Activated CD8-positive, alpha-beta memory T cell treated with anti-CD3 and anti-CD28 coated beads for 1 hour (primary cell): ENCODE measurements around the gene SNX20.

Source experiments
- DNase-seq, 2 donors: peaks; one replicate each; pipeline ENCODE4 v3.0.0-alpha.2; 2020; ENCODE audit warnings: low read depth in 1 of 2; ENCODE audit errors: extremely low read depth in 1 of 2

The SNX20 gene

DNA sequence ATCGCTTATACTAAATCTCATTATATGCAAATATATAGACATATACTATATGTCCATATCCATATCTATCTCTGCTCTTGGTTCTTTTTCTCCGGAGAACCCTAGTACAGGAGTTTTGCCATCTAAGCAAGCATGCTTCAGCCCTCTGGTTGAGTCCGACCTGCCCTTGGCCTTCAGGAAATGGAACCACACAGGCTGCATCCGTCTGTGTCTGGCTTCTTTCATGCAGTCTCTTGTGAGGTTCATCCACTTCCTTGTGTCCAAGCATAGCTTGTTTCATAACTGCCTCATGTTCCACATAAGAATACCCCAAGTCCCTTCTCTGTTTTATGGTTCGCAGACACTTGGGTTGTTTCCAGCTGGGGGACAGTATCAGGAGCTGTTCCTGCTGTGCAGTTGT is 16.8 kb downstream of the SNX20 start:
- no peak for DNase-seq

DNA sequence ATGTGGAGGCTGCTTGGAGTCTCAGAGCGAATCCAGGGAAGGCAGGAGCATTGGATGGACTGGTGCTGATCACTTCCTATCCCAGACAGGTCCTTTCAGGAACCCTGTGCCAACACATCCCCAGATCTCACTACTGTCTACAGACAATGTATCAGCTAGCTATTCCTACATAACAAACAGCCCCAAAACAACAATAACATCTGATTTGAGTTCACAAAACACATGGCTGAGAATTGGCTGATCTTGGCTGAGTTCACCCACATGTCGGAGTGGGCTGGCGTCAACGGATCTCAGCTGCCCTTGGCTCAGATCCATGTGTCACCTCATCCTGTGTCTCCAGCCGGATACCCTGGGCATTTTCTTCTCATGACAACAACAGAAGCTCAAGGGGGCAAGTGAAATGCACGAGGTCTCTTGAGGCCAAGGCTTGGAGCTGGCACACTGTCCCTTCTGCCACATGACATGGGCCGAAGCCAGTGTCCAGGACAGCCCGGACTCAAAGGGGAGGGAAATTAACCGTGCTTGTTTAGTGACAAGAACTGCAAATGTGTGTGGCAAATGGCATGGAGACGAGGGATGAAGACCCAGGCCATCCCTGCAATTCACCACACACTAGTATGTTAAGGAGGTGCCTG is 18.7 kb downstream of the SNX20 start:
- DNase-seq = no peak

DNA sequence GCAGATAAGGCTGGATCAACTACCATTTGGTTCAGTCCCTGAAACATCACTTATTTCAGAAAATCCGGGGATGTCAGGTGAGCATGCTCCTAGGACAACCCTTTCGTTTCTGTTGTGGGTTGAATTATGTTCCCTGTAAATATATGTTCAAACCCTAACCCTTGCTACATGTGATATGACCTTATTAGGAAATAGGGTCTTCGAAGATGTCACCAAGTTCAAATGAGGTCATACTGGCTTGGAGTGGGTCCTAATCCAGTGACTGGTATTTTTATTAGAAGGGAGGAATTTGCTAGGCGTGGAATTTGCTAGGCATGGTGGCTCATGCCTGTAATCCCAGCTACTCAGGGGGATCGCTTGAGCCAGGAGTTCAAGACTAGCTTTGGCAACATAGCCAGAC is 21.3 kb downstream of the SNX20 start:
- DNase-seq = no peak

DNA sequence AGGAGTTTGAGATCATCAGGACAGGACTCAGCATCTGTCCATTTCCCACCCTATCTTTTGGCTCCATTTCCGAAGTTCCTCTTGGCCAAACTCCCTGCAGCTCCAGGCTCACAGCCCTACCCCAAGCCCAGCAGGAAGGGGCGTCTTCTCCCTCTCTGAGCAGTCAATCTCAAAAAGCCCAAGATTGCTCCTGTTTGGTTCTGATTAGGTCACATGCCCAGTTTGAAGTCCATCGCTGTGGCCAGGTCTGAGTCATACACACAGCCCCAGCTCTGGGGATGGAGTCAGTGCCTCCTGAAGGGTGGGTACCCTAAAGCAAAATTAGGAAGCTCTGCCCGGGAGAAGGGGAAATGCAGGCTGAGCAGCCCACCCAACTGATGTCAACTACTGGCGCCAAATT is 23.9 kb downstream of the SNX20 start:
- DNase-seq = no peak

DNA sequence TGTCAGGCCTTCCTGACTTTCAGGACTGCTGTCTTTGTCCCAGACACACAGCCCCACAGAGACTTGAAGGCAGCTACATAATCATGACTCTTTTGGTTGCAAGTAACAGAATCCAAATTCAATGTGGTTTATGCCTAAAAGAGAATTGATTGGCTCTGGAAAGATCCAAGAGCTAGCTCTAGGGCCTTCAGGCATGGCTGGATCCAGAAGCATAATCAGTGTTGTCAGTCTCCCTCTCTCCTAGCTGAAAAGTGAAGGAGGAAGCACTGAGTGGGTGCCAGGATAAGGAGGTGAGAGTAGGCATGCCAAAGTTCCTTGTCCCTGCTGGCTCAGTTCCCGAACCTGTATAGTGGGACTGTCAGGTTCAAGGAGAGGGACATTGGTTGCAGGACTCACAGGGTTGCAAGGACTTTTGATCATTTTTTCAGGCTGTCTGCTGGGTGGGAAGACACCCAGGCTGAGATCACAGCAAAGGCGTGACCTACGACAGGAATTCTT is 25.5 kb downstream of the SNX20 start:
- no peak for DNase-seq

DNA sequence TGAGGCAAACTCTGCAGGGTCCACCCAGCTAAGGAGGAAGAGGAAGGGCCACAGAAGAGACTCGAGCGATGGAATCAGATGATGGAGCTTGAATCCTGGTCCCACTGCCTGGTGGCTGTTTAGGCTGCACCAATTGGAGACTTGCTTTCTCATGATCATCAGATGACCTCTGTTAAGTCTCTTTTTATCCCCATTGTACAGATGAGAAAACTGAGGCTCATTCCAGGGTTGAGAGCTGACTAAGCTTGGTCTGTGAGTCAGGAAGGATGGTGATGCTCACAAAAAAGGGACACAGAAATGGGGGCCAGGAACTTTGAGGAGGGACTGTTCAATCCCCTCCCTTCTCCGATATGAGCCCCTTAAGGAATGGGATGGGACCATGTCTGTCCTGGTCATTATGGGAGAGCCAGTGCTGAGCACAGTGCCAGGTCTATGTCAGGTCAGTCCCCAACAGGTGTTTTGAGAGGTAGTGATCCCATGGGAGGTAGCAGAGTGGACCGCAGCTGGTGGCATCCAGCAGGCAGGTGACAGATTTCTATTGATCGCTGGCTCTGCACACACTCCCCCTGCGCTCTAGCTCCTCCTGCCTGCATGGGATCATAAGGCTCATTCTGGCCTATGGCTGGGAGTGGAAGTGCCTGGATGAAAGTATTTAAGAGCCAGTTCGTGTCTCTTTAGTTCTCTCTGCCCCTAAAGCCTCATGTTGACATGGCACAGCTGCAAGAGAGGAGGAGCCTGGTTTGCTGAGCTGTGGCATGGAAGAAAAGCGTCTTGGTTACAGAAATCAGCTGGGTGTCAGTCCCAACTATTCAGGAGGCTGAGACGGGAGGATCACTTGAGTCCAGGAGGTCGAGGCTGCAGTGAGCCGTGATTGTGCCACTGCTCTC is 27.2 kb downstream of the SNX20 start:
- no peak for DNase-seq

DNA sequence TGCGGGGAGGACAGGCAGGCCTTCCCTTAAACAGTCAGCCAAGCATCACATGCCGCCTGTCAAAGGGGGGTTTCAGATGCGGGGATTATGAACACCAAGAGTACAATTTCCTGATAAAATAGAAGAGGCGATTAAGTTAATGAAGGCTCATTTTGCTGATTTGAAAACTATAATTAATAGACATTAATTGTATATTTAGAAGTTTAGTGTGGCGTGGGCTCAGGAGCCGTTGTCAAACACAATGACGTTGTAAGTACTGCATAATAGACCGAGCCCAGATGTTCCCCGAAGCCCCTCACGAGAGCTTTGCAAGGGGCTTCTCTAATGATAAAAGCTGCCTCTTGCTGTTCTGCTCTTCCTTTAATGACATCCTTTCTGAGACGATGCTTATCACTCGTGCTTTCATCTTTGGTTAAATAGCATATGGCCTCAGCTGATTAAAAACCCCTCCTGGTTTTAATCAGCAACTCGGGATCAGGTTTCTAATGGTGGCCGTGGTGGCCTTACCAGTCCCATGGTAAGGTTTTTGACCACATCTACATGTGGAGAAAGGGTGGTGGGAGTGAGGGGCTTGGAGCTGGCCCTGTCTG is 28.2 kb downstream of the SNX20 start:
- no peak for DNase-seq

DNA sequence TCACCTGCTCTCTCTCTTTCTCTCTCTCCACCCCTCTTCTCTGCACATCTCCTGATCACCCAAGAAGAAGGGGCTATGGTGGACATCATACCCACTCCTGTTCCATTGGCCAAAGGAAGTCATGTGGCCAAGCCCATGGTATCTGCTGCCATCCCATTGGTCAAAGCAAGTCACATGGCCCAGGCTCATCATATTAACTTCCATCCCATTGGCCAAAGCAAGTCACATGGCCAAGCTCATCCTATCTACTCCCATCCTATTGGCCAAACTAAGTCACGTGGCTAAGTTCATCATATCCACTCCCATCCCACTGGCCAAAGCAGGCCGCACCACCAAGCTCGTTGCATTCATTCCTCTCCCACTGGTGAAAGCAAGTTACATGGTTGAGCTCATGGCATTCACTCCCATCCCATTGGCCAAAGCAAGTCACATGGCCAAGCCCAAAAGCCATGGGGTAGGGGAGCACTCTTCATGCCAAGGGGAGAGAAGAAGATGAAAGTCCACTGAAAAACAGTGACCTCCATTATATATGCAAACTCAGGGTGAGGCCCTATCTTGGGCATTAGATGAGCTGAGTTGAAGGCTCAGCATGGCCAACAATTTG is 29.2 kb downstream of the SNX20 start:
- no peak for DNase-seq

DNA sequence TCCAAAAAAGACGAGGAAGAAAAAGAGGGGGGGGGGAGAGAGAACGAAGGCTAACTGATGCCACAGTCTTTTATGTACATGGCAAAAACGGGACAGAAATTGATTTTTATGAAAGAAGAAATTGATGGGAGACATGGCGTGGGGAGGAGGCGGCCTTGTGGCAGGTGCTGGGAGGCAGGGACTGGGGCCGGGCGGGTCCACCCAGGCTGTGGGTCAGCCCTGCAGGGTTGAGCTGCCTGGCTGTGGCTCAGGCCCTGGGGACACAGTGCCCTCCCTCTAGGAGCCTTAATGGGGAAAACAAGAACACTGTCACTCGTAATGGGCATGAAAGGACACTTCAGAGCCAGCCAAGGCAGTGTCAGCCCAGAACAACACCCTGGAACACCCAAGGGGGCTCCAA is 34.8 kb downstream of the SNX20 start:
- DNase-seq = no peak

DNA sequence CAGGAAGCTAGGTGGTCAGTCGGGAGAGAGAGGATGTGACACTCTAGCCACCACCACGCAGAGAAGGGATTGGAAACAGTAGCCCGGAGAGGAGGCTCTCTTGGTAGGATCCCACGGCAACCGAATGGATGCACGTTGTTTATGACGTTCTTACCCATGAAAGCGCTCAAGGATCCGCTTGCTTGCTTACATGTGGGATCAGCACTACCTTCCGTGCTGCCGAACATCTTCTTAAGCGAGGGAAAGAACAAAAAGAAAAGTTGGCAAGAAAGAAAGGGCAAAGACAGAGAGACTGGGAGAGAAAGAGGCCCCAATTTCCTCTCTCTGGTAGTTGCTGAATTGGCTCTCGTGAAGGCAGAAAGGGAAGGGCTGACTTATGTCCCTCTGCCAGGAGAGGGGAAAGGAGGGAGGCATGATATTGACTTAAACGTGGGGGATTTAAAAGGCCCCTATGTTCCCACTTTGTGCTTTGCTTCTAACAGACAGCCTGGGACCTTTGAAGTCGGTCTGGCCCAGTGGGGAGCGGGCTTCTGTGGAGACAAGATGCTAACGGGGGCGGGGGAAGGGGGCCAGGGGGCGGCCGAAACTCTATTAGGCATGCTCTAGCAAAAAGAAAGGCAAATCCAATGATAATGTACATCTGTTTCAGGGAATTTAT is 35.4 kb downstream of the SNX20 start:
- no peak for DNase-seq

DNA sequence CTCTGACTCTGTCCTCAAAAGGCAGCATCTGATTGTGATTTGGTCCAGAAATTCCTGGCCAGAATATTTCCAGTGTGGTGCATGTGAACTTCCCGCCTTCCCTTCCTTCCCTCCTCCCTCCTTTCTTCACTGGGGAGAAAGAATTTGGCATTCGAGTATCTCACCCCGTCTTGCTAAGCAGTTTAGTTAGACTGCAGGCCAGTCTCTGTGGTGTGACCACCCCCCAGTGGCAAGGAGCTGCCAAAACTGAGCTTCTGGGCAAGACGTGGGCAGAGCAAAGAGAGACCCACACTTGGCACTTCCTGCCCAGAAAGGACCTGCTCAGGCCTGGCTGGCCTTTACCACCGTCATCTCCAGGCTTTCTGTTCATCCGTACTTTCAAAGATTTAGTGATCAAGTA is 36.4 kb downstream of the SNX20 start:
- DNase-seq = peak in 1 of 2 donors; percentile 16

DNA sequence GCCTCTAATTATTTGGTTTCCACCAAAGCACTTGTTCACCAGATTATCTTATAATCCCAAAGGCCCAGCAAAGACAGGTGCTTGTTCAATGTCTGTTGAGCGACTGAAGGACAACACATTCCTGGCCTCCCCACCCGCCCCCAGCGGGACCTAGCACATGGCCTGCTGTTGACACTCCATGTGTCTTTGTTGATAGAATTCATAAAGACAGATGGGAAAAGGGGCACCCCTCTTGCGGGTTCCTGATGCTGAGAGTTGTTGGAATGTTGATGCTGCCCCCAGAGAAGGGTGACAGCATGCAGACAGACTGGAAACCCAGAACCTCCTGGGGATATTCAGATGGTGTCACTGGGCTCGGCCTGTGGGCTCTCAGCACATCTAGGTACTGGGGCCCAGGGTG is 36.9 kb downstream of the SNX20 start:
- DNase-seq = no peak

DNA sequence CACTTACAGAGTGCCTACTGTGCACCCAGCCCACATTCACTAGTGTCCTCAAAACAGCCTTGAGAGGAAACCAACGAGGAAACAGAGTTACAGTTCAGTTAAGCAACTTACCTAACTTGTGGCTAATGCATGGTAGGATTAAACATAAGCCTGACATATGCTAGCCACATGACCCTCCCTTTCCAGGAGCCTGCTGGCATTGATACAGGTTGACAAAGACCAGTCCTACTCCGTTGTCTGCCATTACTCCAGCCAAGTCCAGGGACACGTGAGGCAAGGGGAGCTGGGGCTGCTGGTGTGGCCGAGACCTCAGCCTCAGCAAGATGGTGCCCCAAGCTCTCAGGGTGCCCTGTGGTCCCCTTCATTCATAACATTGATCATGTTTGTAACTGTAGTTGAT is 37.9 kb downstream of the SNX20 start:
- no peak for DNase-seq

DNA sequence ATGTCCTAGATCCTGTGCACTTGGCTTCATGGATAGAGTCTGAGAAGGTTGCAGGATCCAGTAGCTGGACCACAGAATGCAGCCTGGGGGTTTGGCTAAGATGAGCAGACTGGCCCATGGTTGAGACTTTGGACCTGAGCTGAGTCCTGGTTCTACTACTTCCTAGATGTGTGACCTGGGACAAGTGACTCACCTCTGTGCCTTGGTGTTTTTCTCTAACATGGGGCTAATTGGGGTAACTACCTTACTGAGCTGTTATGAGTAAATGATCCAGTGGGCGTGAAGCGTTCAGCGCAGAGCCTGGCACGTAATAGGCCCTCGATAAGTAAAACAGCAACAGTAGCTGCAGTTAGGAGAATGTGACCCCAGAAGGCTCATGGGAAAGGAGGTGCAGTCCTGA is 38.8 kb downstream of the SNX20 start:
- no peak for DNase-seq

DNA sequence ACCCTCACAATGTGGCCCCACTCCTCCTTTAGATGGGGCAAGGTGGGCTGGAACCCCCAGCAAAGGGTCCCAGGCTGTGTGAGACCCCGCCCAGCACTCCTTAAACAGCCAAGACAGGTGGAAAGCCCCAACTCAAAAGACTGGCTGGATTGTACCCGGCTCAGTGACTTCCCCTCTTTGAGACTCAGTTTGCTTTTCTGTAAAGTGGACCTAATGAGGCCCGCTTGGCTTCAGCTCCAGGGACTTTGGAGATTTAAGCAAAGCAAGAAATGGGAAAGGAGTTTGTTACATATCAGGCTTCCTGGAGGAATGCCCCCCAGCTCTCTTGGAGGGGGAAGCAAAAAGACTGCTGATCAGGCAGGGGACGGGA is 39.3 kb downstream of the SNX20 start:
- no peak for DNase-seq

DNA sequence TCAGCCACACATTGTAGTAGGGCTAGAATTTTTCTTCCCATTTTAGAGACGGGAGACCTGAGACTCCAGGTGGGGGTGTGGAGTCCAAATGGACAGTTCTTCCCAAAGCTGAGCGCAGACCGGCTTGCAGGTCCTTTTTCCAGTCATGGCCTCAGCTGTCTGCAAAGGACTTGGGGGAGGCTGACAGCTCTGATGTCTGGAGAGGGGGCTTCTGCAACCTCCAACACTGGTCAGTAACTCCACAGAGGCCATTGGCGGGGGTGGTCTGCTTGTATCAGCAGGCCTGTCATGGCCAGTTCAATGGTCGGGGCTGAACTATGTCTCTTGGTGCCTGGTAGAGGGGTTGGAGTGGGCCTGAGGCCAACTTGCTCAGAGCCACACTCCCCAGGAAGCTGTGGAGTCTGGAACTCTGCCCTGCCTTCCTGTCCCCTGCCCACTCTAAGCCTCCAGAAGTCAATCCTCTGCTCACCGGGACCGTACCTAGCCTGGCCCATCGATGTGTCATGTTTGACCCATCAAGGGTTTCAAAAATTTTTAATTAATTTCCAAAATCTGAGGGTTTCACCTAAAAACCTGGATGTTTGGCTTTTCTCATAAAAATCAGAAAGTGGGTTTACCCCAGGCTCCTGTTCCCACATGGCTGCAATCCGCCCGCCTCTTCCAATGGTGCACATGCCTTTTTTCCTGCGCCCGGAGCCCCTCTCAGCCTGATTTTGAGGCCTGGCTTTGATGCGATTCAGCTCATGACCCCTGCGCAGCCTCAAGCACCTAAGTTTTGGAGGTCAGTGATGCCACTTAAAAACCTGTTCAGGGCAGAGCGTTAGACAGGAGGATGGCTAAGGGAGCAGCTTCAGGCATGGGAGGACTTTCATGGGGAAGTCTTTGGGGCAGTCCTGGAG is 39.9 kb downstream of the SNX20 start:
- no peak for DNase-seq

DNA sequence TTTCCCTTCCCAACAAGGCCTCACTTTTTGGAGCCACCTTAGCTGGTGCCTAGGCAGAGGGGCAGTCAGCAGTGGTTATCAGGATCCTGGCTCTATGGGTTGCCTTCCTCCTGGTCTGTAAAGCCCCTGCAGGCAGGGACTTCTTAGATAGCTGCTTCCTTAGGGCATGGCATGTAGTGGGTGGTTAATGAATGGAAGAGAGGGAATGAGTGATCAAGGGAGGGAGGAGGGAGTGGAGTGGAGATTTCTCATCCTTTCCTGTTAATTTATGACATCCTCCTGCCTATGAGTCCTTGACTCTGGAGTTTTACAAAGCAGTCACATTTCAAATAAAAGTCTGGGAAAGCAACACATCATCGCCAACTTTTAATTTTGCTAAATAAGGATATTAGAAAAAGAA is 40.7 kb downstream of the SNX20 start:
- no peak for DNase-seq

DNA sequence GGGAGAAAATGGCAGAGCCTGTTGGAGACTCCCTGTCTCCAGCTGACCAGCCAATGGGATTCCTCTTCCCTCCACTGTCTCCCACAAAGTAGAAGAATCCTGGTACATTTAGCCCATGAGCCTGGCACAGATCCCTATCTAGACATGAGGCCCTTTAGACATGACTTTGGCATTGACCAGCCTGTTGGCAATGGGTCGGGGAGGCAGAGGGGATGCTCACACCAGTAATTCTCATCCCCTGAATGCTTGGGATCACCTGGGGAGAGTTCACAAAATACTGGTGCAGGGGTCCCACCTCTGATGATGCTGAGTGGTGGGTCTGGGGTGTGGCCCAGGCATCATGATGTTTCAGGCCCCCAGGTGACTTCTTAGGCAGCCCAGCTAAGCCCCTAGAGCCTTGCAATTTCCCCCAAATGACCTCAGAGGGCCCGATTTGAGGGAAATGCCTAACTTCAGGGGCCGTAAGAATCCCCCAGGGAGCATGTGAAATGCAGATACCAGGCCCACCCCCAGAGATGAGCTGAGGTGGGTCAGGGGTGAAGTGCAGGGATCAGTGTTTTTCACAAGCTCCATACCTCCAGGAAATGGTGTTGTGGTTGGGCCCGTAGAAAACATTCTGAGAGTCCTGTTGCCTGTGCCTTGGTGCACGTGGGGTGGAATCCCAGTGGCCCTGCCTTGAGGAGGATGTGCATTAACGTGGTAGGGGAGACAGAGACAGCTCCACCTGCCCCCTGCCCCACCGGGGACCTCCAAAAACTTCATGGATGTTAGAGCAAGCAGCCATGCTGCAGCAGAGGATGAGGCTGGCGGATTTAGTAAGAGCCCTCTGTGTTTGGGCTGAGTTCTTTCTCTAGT is 42.1 kb downstream of the SNX20 start:
- DNase-seq = no peak
